Endothelial cell of umbilical vein (primary cell): ENCODE data around the gene RAD51B. TPM values are rescaled to one million over a fixed set of nuclear protein-coding genes. Genes with fewer than 3 reads are reported as not detected.

Source experiments
- BruUV-seq: library from RNA; stranded (reverse); fragments of 400-500 nt; replicated peaks from 2 replicates; lab custom pipeline; 2021; lab: Mats Ljungman, UMichigan
- CTCF ChIA-PET: fragments of 300-600, 350-600 bp; sonication (Branson Sonifier 250); formaldehyde crosslinking; loops from one replicate; lab custom pipeline; 2021; ENCODE audit warnings: antibody characterized with exemption, inconsistent platforms; lab: Charles Lee
- POLR2A ChIA-PET: fragments of 300-600, 350-600 bp; sonication (Branson Sonifier 250); formaldehyde crosslinking; loops from one replicate; lab custom pipeline; 2021; ENCODE audit warnings: antibody characterized with exemption, inconsistent platforms; lab: Charles Lee
- DNase-seq: peaks from one replicate; pipeline ENCODE4 v3.0.0-alpha.2; 2011; ENCODE audit warnings: low read depth, low spot score
- FAIRE-seq: peaks from 2 replicates; lab custom pipeline; 2011; peaks lifted over from hg19 to GRCh38; lab: Jason Lieb, UNC
- H2AFZ ChIP-seq: 2 replicates; pipeline ENCODE4 v1.6.0; 2012; ENCODE audit warnings: low read depth, low read length, control low read depth, inconsistent platforms
- H3K27ac ChIP-seq: 2 replicates; pipeline ENCODE4 v1.5.1; 2011; ENCODE audit warnings: low read depth, mild to moderate bottlenecking, control low read depth, low read length, moderate library complexity; ENCODE audit not compliant: insufficient read depth
- H3K27me3 ChIP-seq, 2 experiments: 2 replicates each; pipeline versions ENCODE4 v1.6.0 to v1.6.1; 2011; ENCODE audit warnings: low read length in 2 of 2, mixed read lengths in 1 of 2; ENCODE audit not compliant: control insufficient read depth in 2 of 2, insufficient read depth in 2 of 2
- H3K36me3 ChIP-seq, 2 experiments: 2 replicates in 1 of 2; 3 replicates in 1 of 2; pipeline ENCODE4 v1.5.1; 2011; ENCODE audit warnings: low read length in 2 of 2, mild to moderate bottlenecking in 1 of 2, moderate library complexity in 1 of 2; ENCODE audit not compliant: control insufficient read depth in 2 of 2, insufficient read depth in 2 of 2; ENCODE audit errors: extremely low read depth in 1 of 2
- H3K4me1 ChIP-seq: 3 replicates; pipeline ENCODE4 v1.5.1; 2011; ENCODE audit warnings: mild to moderate bottlenecking, low read length; ENCODE audit not compliant: control insufficient read depth, insufficient read depth; ENCODE audit errors: extremely low read depth
- H3K4me2 ChIP-seq: 2 replicates; pipeline ENCODE4 v1.6.1; 2011; ENCODE audit warnings: low read length, control low read depth, mixed read lengths; ENCODE audit not compliant: insufficient read depth
- H3K4me3 ChIP-seq, 3 experiments: fragments of 200-600 bp in 1 of 3; sonication (generic), shearing (Covaris generic) in 1 of 3; replicated peaks in 1 of 3; 2 replicates each; pipeline ENCODE4 v1.5.1; 2011 to 2016; ENCODE audit warnings: control low read depth in 3 of 3, low read length in 3 of 3, mild to moderate bottlenecking in 2 of 3, inconsistent platforms in 1 of 3, low read depth in 1 of 3, moderate library complexity in 1 of 3; ENCODE audit not compliant: insufficient read depth in 1 of 3
- H3K79me2 ChIP-seq: 2 replicates; pipeline ENCODE4 v1.6.0; 2012; ENCODE audit warnings: low read length, inconsistent platforms; ENCODE audit not compliant: control insufficient read depth, insufficient read depth
- H3K9ac ChIP-seq: replicated peaks from 2 replicates; pipeline ENCODE3; 2011; ENCODE audit warnings: low read length, control low read depth; ENCODE audit not compliant: insufficient read depth; ENCODE audit errors: extremely low read depth
- H3K9me1 ChIP-seq: replicated peaks from 3 replicates; pipeline ENCODE4 v1.6.0; 2011; ENCODE audit warnings: mild to moderate bottlenecking, low read length; ENCODE audit not compliant: control insufficient read depth, insufficient read depth; ENCODE audit errors: extremely low read depth
- H3K9me3 ChIP-seq: replicated peaks from 2 replicates; pipeline ENCODE4 v1.5.1; 2012; ENCODE audit warnings: low read length, inconsistent platforms; ENCODE audit not compliant: control insufficient read depth, insufficient read depth
- H4K20me1 ChIP-seq: replicated peaks from 2 replicates; pipeline ENCODE3; 2011; ENCODE audit warnings: mild to moderate bottlenecking, low read length; ENCODE audit not compliant: control insufficient read depth, insufficient read depth; ENCODE audit errors: extremely low read depth
- EZH2 ChIP-seq: IDR thresholded peaks from 2 replicates; pipeline ENCODE4 v1.6.1; 2012; ENCODE audit warnings: borderline replicate concordance, low read depth, mild to moderate bottlenecking, moderate library complexity, low read length, inconsistent platforms; ENCODE audit not compliant: severe bottlenecking
- FOS ChIP-seq: IDR thresholded peaks from 2 replicates; pipeline ENCODE4 v1.6.1; 2011; ENCODE audit warnings: mild to moderate bottlenecking, low read length, moderate library complexity, borderline replicate concordance; ENCODE audit not compliant: insufficient read depth
- GATA2 ChIP-seq: IDR thresholded peaks from 2 replicates; pipeline ENCODE4 v1.7.0; 2011; ENCODE audit warnings: low read depth, mild to moderate bottlenecking, moderate library complexity, mixed read lengths, low read length; ENCODE audit not compliant: insufficient read length, insufficient read depth
- JUN ChIP-seq: IDR thresholded peaks from 2 replicates; pipeline ENCODE4 v1.6.1; 2011; ENCODE audit warnings: borderline replicate concordance, low read depth; ENCODE audit not compliant: insufficient read length, insufficient read depth
- MAX ChIP-seq: IDR thresholded peaks from 2 replicates; pipeline ENCODE4 v1.6.1; 2011; ENCODE audit not compliant: insufficient read depth, insufficient read length
- MYC ChIP-seq: IDR thresholded peaks from one replicate; pipeline ENCODE4 v1.6.1; 2011; ENCODE audit warnings: mild to moderate bottlenecking, low read depth, low read length
- POLR2A ChIP-seq: IDR thresholded peaks from 2 replicates; pipeline ENCODE4 v1.6.1; 2012; ENCODE audit warnings: low read depth, mild to moderate bottlenecking, control low read depth, low read length
- POLR2AphosphoS5 ChIP-seq: IDR thresholded peaks from 2 replicates; pipeline ENCODE4 v1.6.1; 2012; ENCODE audit warnings: low read depth, mild to moderate bottlenecking, control low read depth, low read length, moderate library complexity; ENCODE audit not compliant: insufficient read depth
- dilution Hi-C: fragments of 300-500 bp; cut with MboI; formaldehyde crosslinking; loops from one replicate; pipeline ENCODE4 v1.15.0; 2019; ENCODE audit warnings: low sequenced_read_pairs; ENCODE audit not compliant: extremely low pct_ligation_motif_present
- intact Hi-C: fragments of 100-400 bp; cut with micrococcal nuclease; formaldehyde crosslinking; loops from one replicate; pipeline ENCODE4 v1.10.0; 2022
- polyA plus RNA-seq, 4 experiments: library from polyadenylated mRNA; depleted of rRNA in 3 of 4; stranded (reverse) in 3 of 4; unstranded in 1 of 4; fragments of >200 nt; gene quantifications; 2 replicates each; pipeline versions ENCODE4 v1.2.1 to v1.2.3, GENCODE V29; 2011 to 2012; ENCODE audit warnings: missing spikeins in 1 of 4
- total RNA-seq: library from RNA; stranded (reverse); gene quantifications from 2 replicates; pipeline ENCODE4 v1.2.3, GENCODE V29; 2021
- TF ChIP-seq, protein P1 (sequence below), 2 donors: IDR thresholded peaks; 1 replicate in 1 of 2; 2 replicates in 1 of 2; pipeline ENCODE4 v1.5.1; 2011; ENCODE audit warnings: low read length in 2 of 2, mild to moderate bottlenecking in 2 of 2, moderate library complexity in 2 of 2, control low read depth in 1 of 2, inconsistent platforms in 1 of 2, low read depth in 1 of 2; ENCODE audit not compliant: insufficient read depth in 1 of 2; ENCODE audit errors: extremely low read depth in 1 of 2

RAD51B gene
- total and polyA plus RNA-seq, 2 donors (not counting 3 experiments of a cell fraction or from before 2014, with no cell fraction given), result 3.9 to 19.0 TPM

GRCh38 chr14:68327231-68327630 is 507.7 kb downstream of the RAD51B start:
- CTCF ChIA-PET, result no interaction called here
- Histone ChIP-seq H3K27me3 (no peaks in the 10 kb centered on the region), H3K4me2 (no peak overlapping the region), H3K9ac (no peak overlapping the region), H3K4me3 (no peak overlapping the region), H3K27ac (no peak overlapping the region), H3K4me1 (no peaks in the 10 kb centered on the region), H3K9me1 (no peaks in the 10 kb centered on the region), H3K79me2 (no peaks in the 10 kb centered on the region), H4K20me1 (no peaks in the 10 kb centered on the region), H3K9me3 (no peaks in the 10 kb centered on the region), H3K36me3 (no peaks in the 10 kb centered on the region), H2AFZ (no peak overlapping the region)
- no peak for FAIRE-seq
- dilution Hi-C loops (no loop called here), intact Hi-C loops (no loop called here)
- TF ChIP-seq GATA2 (no peak), FOS (no peak), EZH2 (no peak), POLR2AphosphoS5 (no peak), MAX (no peak), JUN (no peak), POLR2A (no peak), MYC (no peak)
- TF ChIP-seq, protein P1, sequence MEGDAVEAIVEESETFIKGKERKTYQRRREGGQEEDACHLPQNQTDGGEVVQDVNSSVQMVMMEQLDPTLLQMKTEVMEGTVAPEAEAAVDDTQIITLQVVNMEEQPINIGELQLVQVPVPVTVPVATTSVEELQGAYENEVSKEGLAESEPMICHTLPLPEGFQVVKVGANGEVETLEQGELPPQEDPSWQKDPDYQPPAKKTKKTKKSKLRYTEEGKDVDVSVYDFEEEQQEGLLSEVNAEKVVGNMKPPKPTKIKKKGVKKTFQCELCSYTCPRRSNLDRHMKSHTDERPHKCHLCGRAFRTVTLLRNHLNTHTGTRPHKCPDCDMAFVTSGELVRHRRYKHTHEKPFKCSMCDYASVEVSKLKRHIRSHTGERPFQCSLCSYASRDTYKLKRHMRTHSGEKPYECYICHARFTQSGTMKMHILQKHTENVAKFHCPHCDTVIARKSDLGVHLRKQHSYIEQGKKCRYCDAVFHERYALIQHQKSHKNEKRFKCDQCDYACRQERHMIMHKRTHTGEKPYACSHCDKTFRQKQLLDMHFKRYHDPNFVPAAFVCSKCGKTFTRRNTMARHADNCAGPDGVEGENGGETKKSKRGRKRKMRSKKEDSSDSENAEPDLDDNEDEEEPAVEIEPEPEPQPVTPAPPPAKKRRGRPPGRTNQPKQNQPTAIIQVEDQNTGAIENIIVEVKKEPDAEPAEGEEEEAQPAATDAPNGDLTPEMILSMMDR (IDR thresholded peaks at IDR 0.05; ENCODE audit: extremely low read depth in 1 of 2, insufficient read depth in 1 of 2, low read depth in 1 of 2, low read length in 2 of 2), result no peak
- POLR2A ChIA-PET, result no interaction called here
- DNase-seq, result no peak
- BruUV-seq, result no TSS peak
